Activated T-helper 2 cell treated with anti-CD3 and anti-CD28 coated beads, Interferon-gamma antibody, Interleukin-2, Interleukin-4, amounts not matched to agents 10 μg/mL and 5 μg/mL and 100 μg/mL, durations not matched to agents 14 hours and 24 hours and 36 hours (primary cell): ENCODE data around the gene PRTG. TPM values are rescaled to one million over a fixed set of nuclear protein-coding genes. Genes with fewer than 3 reads are reported as not detected.
A peak's percentile ranks its signal among the peaks of the same experiment; 100 is the strongest.
"Not testable (repeated sequence)": the region's sequence is repeated elsewhere in the genome, so short reads cannot be mapped to it uniquely, and the experiment has no call there.

ENCODE experiments used
- DNase-seq: peaks from one replicate; pipeline ENCODE4 v3.0.0; 2021; ENCODE audit warnings: low spot score
- H3K27ac Mint-ChIP-seq: one replicate; pipeline ENCODE4 v1.8.0; 2021; ENCODE audit warnings: mixed read lengths
- H3K27me3 Mint-ChIP-seq: one replicate; pipeline ENCODE4 v1.8.0; 2021; ENCODE audit warnings: low read depth, mixed read lengths
- H3K36me3 Mint-ChIP-seq: one replicate; pipeline ENCODE4 v1.8.0; 2021; ENCODE audit warnings: low read depth, mixed read lengths
- H3K4me1 Mint-ChIP-seq: one replicate; pipeline ENCODE4 v1.8.0; 2021; ENCODE audit warnings: low read depth, mixed read lengths
- H3K4me3 Mint-ChIP-seq: one replicate; pipeline ENCODE4 v1.8.0; 2021; ENCODE audit warnings: low read depth, mild to moderate bottlenecking, moderate library complexity, mixed read lengths
- H3K9me3 Mint-ChIP-seq: one replicate; pipeline ENCODE4 v1.8.0; 2021; ENCODE audit warnings: mixed read lengths
- intact Hi-C: fragments of 100-400 bp; cut with micrococcal nuclease; formaldehyde crosslinking; loops from one replicate; pipeline ENCODE4 v1.15.1; 2023
- total RNA-seq: library from RNA; stranded (reverse); gene quantifications from 2 replicates; pipeline ENCODE4 v1.2.3, GENCODE V29; 2022

The PRTG gene
- total RNA-seq, result 0.66 and 0.83 TPM in 2 replicates

- DNase-seq, result no peak
- H3K27me3 Mint-ChIP-seq, result peaks cover 35% of the 10 kb centered on the region
- no peaks in the 10 kb centered on the region for H3K9me3 Mint-ChIP-seq
- H3K4me1 Mint-ChIP-seq, result peaks cover 4% of the 10 kb centered on the region
- H3K4me3 Mint-ChIP-seq, result peak within 1 kb of the TSS; percentile 74
- H3K36me3 Mint-ChIP-seq, result no peaks in the 10 kb centered on the region
- intact Hi-C loops, result loop anchor here (5.0 kb wide), 2 partner anchors 91 to 156 kb away; partner anchors contain the start of gene PYGO1
- H3K27ac Mint-ChIP-seq, result no peak within 1 kb of the TSS
These were observed at the start of gene PRTG for GRCh38 chr15:55742927-55743728. TSS of gene PRTG (minus strand) at chr15:55743152. CDS start at chr15:55742931, 221 bp downstream.

GRCh38 chr15:55791551-55792400, 48.8 kb upstream of the PRTG start:
- no peaks in the 10 kb centered on the region for H3K36me3 Mint-ChIP-seq
- no peak overlapping the region for H3K4me3 Mint-ChIP-seq
- intact Hi-C loops, result no loop called here
- no peak for DNase-seq
- no peaks in the 10 kb centered on the region for H3K4me1 Mint-ChIP-seq
- H3K27ac Mint-ChIP-seq, result no peak overlapping the region
- H3K27me3 Mint-ChIP-seq, result no peaks in the 10 kb centered on the region
- peaks cover 10% of the 10 kb centered on the region for H3K9me3 Mint-ChIP-seq

GRCh38 chr15:55789066-55789660, 46.2 kb upstream of the PRTG start:
- Mint-ChIP-seq H3K4me1 (no peaks in the 10 kb centered on the region), H3K4me3 (no peak overlapping the region), H3K27ac (no peak overlapping the region), H3K27me3 (no peaks in the 10 kb centered on the region), H3K9me3 (peaks cover 6% of the 10 kb centered on the region), H3K36me3 (no peaks in the 10 kb centered on the region)
- DNase-seq, result peak; percentile 18
- intact Hi-C loops, result loop anchor here (1.0 kb wide), 1 partner anchor 57 kb away; no protein-coding TSS in a partner anchor

GRCh38 chr15:55786341-55786740, 43.4 kb upstream of the PRTG start:
- Mint-ChIP-seq H3K36me3 (no peaks in the 10 kb centered on the region), H3K4me1 (no peaks in the 10 kb centered on the region), H3K4me3 (no peak overlapping the region), H3K9me3 (no peaks in the 10 kb centered on the region), H3K27ac (no peak overlapping the region), H3K27me3 (peaks cover 4% of the 10 kb centered on the region)
- DNase-seq, result no peak
- intact Hi-C loops, result no loop called here

- H3K27me3 Mint-ChIP-seq, H3K27ac Mint-ChIP-seq, H3K4me1 Mint-ChIP-seq, H3K9me3 Mint-ChIP-seq, DNase-seq, H3K4me3 Mint-ChIP-seq, H3K36me3 Mint-ChIP-seq, intact Hi-C loops: not testable (repeated sequence)
These were observed 42.6 kb upstream of the PRTG start for GRCh38 chr15:55785593-55785992.

- Mint-ChIP-seq H3K9me3 (no peaks in the 10 kb centered on the region), H3K27me3 (peaks cover 15% of the 10 kb centered on the region), H3K4me1 (no peaks in the 10 kb centered on the region), H3K36me3 (no peaks in the 10 kb centered on the region), H3K27ac (no peak overlapping the region), H3K4me3 (no peak overlapping the region)
- no peak for DNase-seq
- intact Hi-C loops, result no loop called here
These were observed 41.3 kb upstream of the PRTG start for GRCh38 chr15:55784286-55784685.

GRCh38 chr15:55782901-55783300, 39.9 kb upstream of the PRTG start:
- Mint-ChIP-seq H3K27ac (no peak overlapping the region), H3K27me3 (peaks cover 19% of the 10 kb centered on the region), H3K4me1 (no peaks in the 10 kb centered on the region), H3K36me3 (no peaks in the 10 kb centered on the region), H3K9me3 (no peaks in the 10 kb centered on the region), H3K4me3 (no peak overlapping the region)
- intact Hi-C loops, result no loop called here
- DNase-seq, result no peak

- H3K4me1 Mint-ChIP-seq, result no peaks in the 10 kb centered on the region
- intact Hi-C loops, result no loop called here
- H3K9me3 Mint-ChIP-seq, result no peaks in the 10 kb centered on the region
- no peaks in the 10 kb centered on the region for H3K36me3 Mint-ChIP-seq
- DNase-seq, result no peak
- H3K27me3 Mint-ChIP-seq, result peaks cover 19% of the 10 kb centered on the region
- no peak overlapping the region for H3K27ac Mint-ChIP-seq
- H3K4me3 Mint-ChIP-seq, result no peak overlapping the region
These were observed 37.3 kb upstream of the PRTG start for GRCh38 chr15:55780292-55780691.

GRCh38 chr15:55778932-55779331, 36.0 kb upstream of the PRTG start:
- H3K27ac Mint-ChIP-seq, result no peak overlapping the region
- intact Hi-C loops, result no loop called here
- no peak for DNase-seq
- no peak overlapping the region for H3K4me3 Mint-ChIP-seq
- no peaks in the 10 kb centered on the region for H3K9me3 Mint-ChIP-seq
- no peaks in the 10 kb centered on the region for H3K36me3 Mint-ChIP-seq
- no peaks in the 10 kb centered on the region for H3K4me1 Mint-ChIP-seq
- H3K27me3 Mint-ChIP-seq, result peaks cover 19% of the 10 kb centered on the region

GRCh38 chr15:55775316-55775715, 32.4 kb upstream of the PRTG start:
- Mint-ChIP-seq H3K9me3 (no peaks in the 10 kb centered on the region), H3K36me3 (no peaks in the 10 kb centered on the region), H3K27me3 (peaks cover 15% of the 10 kb centered on the region), H3K27ac (no peak overlapping the region), H3K4me1 (no peaks in the 10 kb centered on the region), H3K4me3 (no peak overlapping the region)
- no peak for DNase-seq
- intact Hi-C loops, result no loop called here

GRCh38 chr15:55774113-55774970, 31.4 kb upstream of the PRTG start:
- Mint-ChIP-seq H3K9me3 (no peaks in the 10 kb centered on the region), H3K4me1 (no peaks in the 10 kb centered on the region), H3K27ac (no peak overlapping the region), H3K4me3 (no peak overlapping the region), H3K27me3 (peaks cover 5% of the 10 kb centered on the region), H3K36me3 (no peaks in the 10 kb centered on the region)
- DNase-seq, result peak; percentile 20
- intact Hi-C loops, result no loop called here

- intact Hi-C loops, result no loop called here
- H3K4me3 Mint-ChIP-seq, result no peak overlapping the region
These were observed 27.9 kb upstream of the PRTG start for GRCh38 chr15:55770806-55771205.

More at GRCh38 chr15:55770806-55771205, 27.9 kb upstream of the PRTG start:
- no peaks in the 10 kb centered on the region for H3K9me3 Mint-ChIP-seq
- H3K27me3 Mint-ChIP-seq, result no peaks in the 10 kb centered on the region
- H3K36me3 Mint-ChIP-seq, result no peaks in the 10 kb centered on the region
- peaks cover 7% of the 10 kb centered on the region for H3K4me1 Mint-ChIP-seq
- H3K27ac Mint-ChIP-seq, result no peak overlapping the region
- no peak for DNase-seq
